ENCODE results near the gene NRL.

NRL gene

GRCh38 chr14:24087004-24087403, 27.7 kb downstream of the NRL start:
- Histone ChIP-seq H3K27me3 (ENCODE audit: insufficient read depth, low read depth, severe bottlenecking) (no peaks in the 10 kb centered on the region), H3K9me3 (ENCODE audit: severe bottlenecking) (no peaks in the 10 kb centered on the region), H3K27ac (peak overlapping the region; percentile 88), H3K4me3 (ENCODE audit: low read depth, low read length) (peak overlapping the region; percentile 7; the same call in 1 of the 2 replicates), H3K36me3 (no peaks in the 10 kb centered on the region)
- DNase-seq, result no peak
- no peak for TF ChIP-seq CTCF (IDR thresholded peaks at IDR 0.05; ENCODE audit: low read depth, low read length)

GRCh38 chr14:24086193-24086955, 28.4 kb downstream of the NRL start:
- Histone ChIP-seq H3K36me3 (no peaks in the 10 kb centered on the region), H3K27ac (peak overlapping the region; percentile 88), H3K4me3 (ENCODE audit: low read depth, low read length) (peak overlapping the region; percentile 13), H3K9me3 (ENCODE audit: severe bottlenecking) (no peaks in the 10 kb centered on the region), H3K27me3 (ENCODE audit: insufficient read depth, low read depth, severe bottlenecking) (no peaks in the 10 kb centered on the region)
- DNase-seq, result peak; percentile 95
- no peak for TF ChIP-seq CTCF (IDR thresholded peaks at IDR 0.05; ENCODE audit: low read depth, low read length)

GRCh38 chr14:24085215-24085614, 29.5 kb downstream of the NRL start:
- Histone ChIP-seq H3K9me3 (ENCODE audit: severe bottlenecking) (no peaks in the 10 kb centered on the region), H3K27me3 (ENCODE audit: insufficient read depth, low read depth, severe bottlenecking) (no peaks in the 10 kb centered on the region), H3K27ac (peak overlapping the region; percentile 88), H3K36me3 (no peaks in the 10 kb centered on the region), H3K4me3 (ENCODE audit: low read depth, low read length) (peak overlapping the region; percentile 23; the same call in 1 of the 2 replicates)
- no peak for TF ChIP-seq CTCF (IDR thresholded peaks at IDR 0.05; ENCODE audit: low read depth, low read length)
- peak; percentile 79 for DNase-seq

GRCh38 chr14:24084440-24084839, 30.3 kb downstream of the NRL start:
- Histone ChIP-seq H3K27me3 (ENCODE audit: insufficient read depth, low read depth, severe bottlenecking) (no peaks in the 10 kb centered on the region), H3K4me3 (ENCODE audit: low read depth, low read length) (no peak overlapping the region), H3K27ac (peak overlapping the region; percentile 88), H3K36me3 (no peaks in the 10 kb centered on the region), H3K9me3 (ENCODE audit: severe bottlenecking) (no peaks in the 10 kb centered on the region)
- TF ChIP-seq CTCF (IDR thresholded peaks at IDR 0.05; ENCODE audit: low read depth, low read length), result no peak
- DNase-seq, result no peak

- no peaks in the 10 kb centered on the region for H3K9me3 ChIP-seq (ENCODE audit: severe bottlenecking)
- TF ChIP-seq CTCF (IDR thresholded peaks at IDR 0.05; ENCODE audit: low read depth, low read length), result no peak
- H3K27ac ChIP-seq, result no peak overlapping the region
- H3K27me3 ChIP-seq (ENCODE audit: insufficient read depth, low read depth, severe bottlenecking), result no peaks in the 10 kb centered on the region
- H3K4me3 ChIP-seq (ENCODE audit: low read depth, low read length), result no peak overlapping the region
- no peaks in the 10 kb centered on the region for H3K36me3 ChIP-seq
- no peak for DNase-seq
Measured at GRCh38 chr14:24083462-24083861, 31.3 kb downstream of the NRL start.

All from WERI-Rb-1 (cell line).